Gastroesophageal sphincter (tissue), 3 donors: ENCODE results near the gene FAM124A.

ENCODE experiments used
- CTCF ChIP-seq, 4 experiments: fragments of 200-600 bp in 2 of 4; fragments of 450-650 bp in 2 of 4; sonication (generic) in 1 of 4; IDR thresholded peaks; one replicate each; pipeline ENCODE4 v1.5.1; 2017 to 2019; ENCODE audit warnings: antibody characterized with exemption in 4 of 4, mild to moderate bottlenecking in 2 of 4, moderate library complexity in 2 of 4
- EP300 ChIP-seq: sonication (generic); formaldehyde crosslinking; IDR thresholded peaks from one replicate; pipeline ENCODE4 v1.6.1; 2017; ENCODE audit warnings: antibody characterized with exemption, mild to moderate bottlenecking
- POLR2AphosphoS5 ChIP-seq: sonication (generic); formaldehyde crosslinking; IDR thresholded peaks from one replicate; pipeline ENCODE4 v1.6.1; 2017; ENCODE audit warnings: antibody characterized with exemption

- TF ChIP-seq CTCF (IDR thresholded peaks at IDR 0.05) (no peak), EP300 (no peak), POLR2AphosphoS5 (no peak)
Observed at GRCh38 chr13:51234676-51235075, 12.5 kb downstream of the FAM124A start.
